ENCODE data around the gene STK38L.

- TF ChIP-seq EP300 (IDR thresholded peaks at IDR 0.05) (no peak), CTCF (IDR thresholded peaks at IDR 0.05) (no peak)
Observed at GRCh38 chr12:27340971-27341370, 96.9 kb downstream of the STK38L start.
